GM19397 (cell line): ENCODE data around the gene ASTN2.

Experiments used
- ATAC-seq: cut with Tn5 transposase; IDR thresholded peaks from one replicate; pipeline ENCODE4 v1.9.1; 2021; ENCODE audit warnings: mild to moderate bottlenecking, moderate library complexity; ENCODE audit not compliant: unreplicated experiment

ASTN2 gene

GRCh38 chr9:116647515-116647809 is 767.4 kb downstream of the ASTN2 start:
- ATAC-seq, result no peak

- no peak for ATAC-seq
Measured at GRCh38 chr9:116646661-116647514, 768.0 kb downstream of the ASTN2 start.

GRCh38 chr9:116644091-116644688 is 770.7 kb downstream of the ASTN2 start:
- no peak for ATAC-seq

- no peak for ATAC-seq
Measured at GRCh38 chr9:116643691-116644090, 771.2 kb downstream of the ASTN2 start.

GRCh38 chr9:116641292-116642059 is 773.4 kb downstream of the ASTN2 start:
- ATAC-seq, result no peak

GRCh38 chr9:116639251-116639741 is 775.6 kb downstream of the ASTN2 start:
- ATAC-seq, result no peak

- ATAC-seq, result no peak
Measured at GRCh38 chr9:116635908-116636307, 778.9 kb downstream of the ASTN2 start.

GRCh38 chr9:116632990-116633838 is 781.6 kb downstream of the ASTN2 start:
- no peak for ATAC-seq

- no peak for ATAC-seq
Measured at GRCh38 chr9:116629634-116630033, 785.2 kb downstream of the ASTN2 start.

- ATAC-seq, result no peak
Measured at GRCh38 chr9:116628716-116629115, 786.1 kb downstream of the ASTN2 start.

- no peak for ATAC-seq
Measured at GRCh38 chr9:116627433-116627832, 787.4 kb downstream of the ASTN2 start.

- no peak for ATAC-seq
Measured at GRCh38 chr9:116626762-116627161, 788.1 kb downstream of the ASTN2 start.

- ATAC-seq, result no peak
Measured at GRCh38 chr9:116623715-116624114, 791.1 kb downstream of the ASTN2 start.

- ATAC-seq, result no peak
Measured at GRCh38 chr9:116617389-116617788, 797.5 kb downstream of the ASTN2 start.

- ATAC-seq, result no peak
Measured at GRCh38 chr9:116616304-116616914, 798.4 kb downstream of the ASTN2 start.

GRCh38 chr9:116608064-116608463 is 806.8 kb downstream of the ASTN2 start:
- ATAC-seq, result no peak

- ATAC-seq, result no peak
Measured at GRCh38 chr9:116605904-116606341, 808.9 kb downstream of the ASTN2 start.

GRCh38 chr9:116605060-116605459 is 809.8 kb downstream of the ASTN2 start:
- ATAC-seq, result no peak

- ATAC-seq, result no peak
Measured at GRCh38 chr9:116604251-116604650, 810.6 kb downstream of the ASTN2 start.

GRCh38 chr9:116599342-116599884 is 815.4 kb downstream of the ASTN2 start:
- no peak for ATAC-seq
